HG02798 (cell line): ENCODE results near the gene DYNC1LI2.

Source experiments
- ATAC-seq: cut with Tn5 transposase; IDR thresholded peaks from one replicate; pipeline ENCODE4 v1.9.1; 2021; ENCODE audit warnings: mild to moderate bottlenecking; ENCODE audit not compliant: unreplicated experiment, poor library complexity

DYNC1LI2 gene

DNA sequence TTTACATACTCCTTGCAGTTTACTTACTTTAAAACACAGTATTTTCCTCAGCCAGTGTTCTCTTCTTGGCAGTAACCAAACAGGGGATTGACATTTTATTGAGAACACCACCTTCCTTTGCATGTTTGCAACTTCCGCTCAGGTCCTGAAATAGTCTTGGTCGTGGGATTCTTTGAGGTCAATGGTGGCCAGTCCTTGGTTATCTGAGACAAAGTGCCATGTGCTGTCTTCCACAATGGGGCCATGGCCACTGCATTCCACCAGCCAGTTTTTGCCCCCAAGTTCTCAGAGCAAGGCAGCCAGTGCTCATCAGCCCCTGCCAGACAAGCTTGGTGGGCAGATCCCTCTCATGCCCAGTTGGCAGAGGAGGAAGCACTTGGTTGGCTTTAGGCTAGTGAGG, 77.7 kb downstream of the DYNC1LI2 start:
- ATAC-seq = no peak
